ENCODE data around the gene PDE11A. TPM values are rescaled to one million over a fixed set of nuclear protein-coding genes. Genes with fewer than 3 reads are reported as not detected.

The PDE11A gene
- total and polyA plus RNA-seq, 2 of the 8 experiments (the other 6 are each of a cell fraction or from before 2014, with no cell fraction given): 0.19 to 0.23 TPM

DNA sequence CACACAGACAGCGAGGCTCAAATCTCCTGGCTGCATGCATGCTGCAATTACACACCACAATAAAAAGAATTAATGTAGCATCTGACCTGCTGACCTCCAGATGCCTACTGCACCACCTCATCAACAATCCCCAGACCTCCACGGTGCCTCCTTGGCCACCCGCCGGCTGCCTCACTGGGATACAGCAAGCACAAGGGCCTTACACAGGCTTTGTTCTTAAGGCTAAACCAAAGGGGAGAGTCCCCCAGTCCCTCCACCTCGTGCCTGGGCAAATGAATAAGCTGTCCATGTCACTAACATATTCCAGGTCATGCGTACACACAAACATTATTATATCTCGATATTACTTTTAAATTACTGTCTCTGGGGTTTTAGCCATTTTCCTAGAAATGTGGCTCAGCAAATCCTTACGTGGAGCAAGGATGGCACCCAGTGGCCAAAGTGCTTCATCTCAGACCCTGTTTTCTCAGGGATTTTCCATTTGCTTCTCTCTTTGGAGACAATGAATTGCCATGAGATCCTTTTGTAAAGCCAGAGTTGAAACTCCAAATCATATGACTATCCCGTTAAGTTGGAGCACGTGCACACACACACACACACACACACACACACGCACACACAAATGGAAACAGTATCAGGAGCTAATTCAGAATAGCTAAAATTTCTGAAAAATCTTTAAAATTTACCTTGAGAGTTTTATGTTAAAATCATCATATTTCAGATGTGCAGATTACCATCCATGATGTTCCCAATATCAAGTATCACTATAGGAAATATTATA, 313.8 kb downstream of the PDE11A start:
- Histone ChIP-seq H3K4me1 (replicated peaks in 1 of 4; ENCODE audit: control insufficient read depth in 3 of 4, insufficient read depth in 4 of 4, low read length in 3 of 4) (peaks cover 0 to 9% (median 4%) of the 10 kb centered on the region in 4 experiments; a peak in 6 of 7 replicates), H4K8ac (ENCODE audit: extremely low read depth, insufficient read depth, low read length) (no peak overlapping the region), H3K36me3 (ENCODE audit: control insufficient read depth in 2 of 4, insufficient read depth in 4 of 4, low read length in 3 of 4) (no peaks in the 10 kb centered on the region), H4K20me1 (replicated peaks in 1 of 2; ENCODE audit: control insufficient read depth in 1 of 2, insufficient read depth in 2 of 2, low read length in 2 of 2) (no peaks in the 10 kb centered on the region), H2AK5ac (ENCODE audit: low read depth, low read length) (no peak overlapping the region), H2AFZ (ENCODE audit: low read length) (peak overlapping the region; percentile 87), H4K5ac (ENCODE audit: insufficient read length, low read depth, low read length) (no peak overlapping the region), H3K27me3 (replicated peaks in 1 of 4; ENCODE audit: control insufficient read depth in 3 of 4, extremely low read depth in 1 of 4, insufficient read depth in 3 of 4, low read length in 3 of 4) (peaks cover 0 to 2% (median 1%) of the 10 kb centered on the region in 4 experiments; a peak in 2 of 7 replicates), H3K4ac (replicated peaks; ENCODE audit: insufficient read length, low read depth, low read length) (no peak overlapping the region), H3K18ac (ENCODE audit: extremely low read depth, low read length) (no peak overlapping the region; the same call in 1 of the 2 replicates), H3K79me1 (ENCODE audit: low read depth, low read length) (no peaks in the 10 kb centered on the region), H3K56ac (replicated peaks; ENCODE audit: insufficient read length, low read depth, low read length) (no peak overlapping the region), H3K27ac (ENCODE audit: low read depth, low read length) (no peak overlapping the region), H2BK120ac (replicated peaks; ENCODE audit: low read depth, low read length) (peak overlapping the region; percentile 59), H2BK12ac (ENCODE audit: low read depth, low read length) (no peak overlapping the region), H2BK20ac (ENCODE audit: low read length) (no peak overlapping the region), H3K79me2 (ENCODE audit: control insufficient read depth in 1 of 2, insufficient read depth in 2 of 2, low read length in 2 of 2) (no peaks in the 10 kb centered on the region), H3K23me2 (ENCODE audit: low read depth, low read length) (no peaks in the 10 kb centered on the region), H3K9ac (replicated peaks in 1 of 4; ENCODE audit: extremely low read depth in 1 of 4, low read depth in 3 of 4, low read length in 3 of 4) (no peak overlapping the region), H3K14ac (ENCODE audit: insufficient read length) (no peak overlapping the region), H4K91ac (replicated peaks; ENCODE audit: insufficient read length, low read length) (no peak overlapping the region), H3K4me3 (ENCODE audit: extremely low read depth in 1 of 4, insufficient read depth in 2 of 4, low read depth in 3 of 4, low read length in 4 of 4) (no peak overlapping the region), H3K4me2 (ENCODE audit: insufficient read depth in 1 of 2, low read depth in 2 of 2, low read length in 2 of 2) (peak overlapping the region in 1 of 2 experiments; percentile 22; a peak in 1 of 4 replicates), H3K9me3 (ENCODE audit: insufficient read depth in 2 of 2, low read depth in 1 of 2, low read length in 1 of 2) (no peaks in the 10 kb centered on the region), H2BK5ac (ENCODE audit: low read depth, low read length) (no peak overlapping the region), H2BK15ac (ENCODE audit: low read length) (0 out of 2 replicates have a peak overlapping the region, but pooled peaks have one; percentile 33), H3K23ac (ENCODE audit: insufficient read length) (no peak overlapping the region)
- FAIRE-seq (peak; percentile 72), DNase-seq (ENCODE audit: low read depth in 1 of 2, low spot score in 2 of 2) (peak; percentile 13 to 62)
- 41% methylated on average over 11 of the region's 11 CpGs; no CpG with 5 or more reads in 1 of the 2 experiments for WGBS, 2 experiments (ENCODE audit: extremely low coverage in 1 of 2, insufficient coverage in 1 of 2, insufficient read length in 1 of 2, insufficient replicate concordance in 2 of 2, low coverage in 1 of 2, low lambda C conversion rate in 2 of 2, missing lambda C conversion rate in 1 of 2)
- POLR2A ChIA-PET (ENCODE audit: partially characterized antibody): no interaction called here
- CTCF ChIA-PET (ENCODE audit: partially characterized antibody): interaction anchor here (0.6 to 2.9 kb wide), 32 partner anchors 9 to 988 kb away, joined by 3 to 18 read pairs (median 3); no protein-coding TSS in a partner anchor
- TF ChIP-seq RAD21 (IDR thresholded peaks at IDR 0.05 in 1 of 2, conservative IDR thresholded peaks at IDR 0.05 in 1 of 2; ENCODE audit: low read depth in 2 of 2, low read length in 2 of 2): peak; percentile 91
- TF ChIP-seq TBP (IDR thresholded peaks at IDR 0.05; ENCODE audit: low read depth, low read length): no peak
- TF ChIP-seq BCL11A (IDR thresholded peaks at IDR 0.05; ENCODE audit: low read depth in 2 of 2, low read length in 2 of 2): no peak
- TF ChIP-seq KDM5A (IDR thresholded peaks at IDR 0.05; ENCODE audit: low read length): no peak
- no peak for TF ChIP-seq GTF2F1 (IDR thresholded peaks at IDR 0.05; ENCODE audit: borderline replicate concordance, low read depth, low read length)
- TF ChIP-seq MAFK (IDR thresholded peaks at IDR 0.05; ENCODE audit: low read depth, low read length): peak; percentile 10; the same call in 1 of the 2 replicates
- TF ChIP-seq CHD1 (IDR thresholded peaks at IDR 0.05; ENCODE audit: low read depth, low read length): no peak
- TF ChIP-seq, protein P1, sequence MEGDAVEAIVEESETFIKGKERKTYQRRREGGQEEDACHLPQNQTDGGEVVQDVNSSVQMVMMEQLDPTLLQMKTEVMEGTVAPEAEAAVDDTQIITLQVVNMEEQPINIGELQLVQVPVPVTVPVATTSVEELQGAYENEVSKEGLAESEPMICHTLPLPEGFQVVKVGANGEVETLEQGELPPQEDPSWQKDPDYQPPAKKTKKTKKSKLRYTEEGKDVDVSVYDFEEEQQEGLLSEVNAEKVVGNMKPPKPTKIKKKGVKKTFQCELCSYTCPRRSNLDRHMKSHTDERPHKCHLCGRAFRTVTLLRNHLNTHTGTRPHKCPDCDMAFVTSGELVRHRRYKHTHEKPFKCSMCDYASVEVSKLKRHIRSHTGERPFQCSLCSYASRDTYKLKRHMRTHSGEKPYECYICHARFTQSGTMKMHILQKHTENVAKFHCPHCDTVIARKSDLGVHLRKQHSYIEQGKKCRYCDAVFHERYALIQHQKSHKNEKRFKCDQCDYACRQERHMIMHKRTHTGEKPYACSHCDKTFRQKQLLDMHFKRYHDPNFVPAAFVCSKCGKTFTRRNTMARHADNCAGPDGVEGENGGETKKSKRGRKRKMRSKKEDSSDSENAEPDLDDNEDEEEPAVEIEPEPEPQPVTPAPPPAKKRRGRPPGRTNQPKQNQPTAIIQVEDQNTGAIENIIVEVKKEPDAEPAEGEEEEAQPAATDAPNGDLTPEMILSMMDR (IDR thresholded peaks at IDR 0.05; ENCODE audit: control extremely low read depth in 1 of 3, insufficient read depth in 1 of 3, low read depth in 1 of 3, low read length in 3 of 3): peak; percentile 35 to 77 (median 69)
- TF ChIP-seq POLR2A (IDR thresholded peaks at IDR 0.05; ENCODE audit: control extremely low read depth in 1 of 2, low read depth in 2 of 2, low read length in 2 of 2): no peak

Data from H1 (cell line).